Lower lobe of right lung (tissue), 2 donors: ENCODE measurements around the gene MAMDC2. TPM values are rescaled to one million over a fixed set of nuclear protein-coding genes. Genes with fewer than 3 reads are reported as not detected.

Experiments used
- ATAC-seq, 2 donors: fragments of 200-7000 bp; cut with Tn5 transposase; one replicate each; pipeline ENCODE4 v1.9.1; 2020 to 2022; ENCODE audit warnings: mild to moderate bottlenecking in 2 of 2, moderate library complexity in 2 of 2
- DNase-seq: peaks from one replicate; pipeline ENCODE4 v3.0.0-alpha.2; 2020
- H3K27ac ChIP-seq: fragments of 200-600 bp; one replicate; pipeline ENCODE4 v1.8.0; 2022
- H3K27me3 ChIP-seq: fragments of 200-600 bp; one replicate; pipeline ENCODE4 v1.8.0; 2022; ENCODE audit warnings: low read depth
- H3K36me3 ChIP-seq: fragments of 200-600 bp; one replicate; pipeline ENCODE4 v1.8.0; 2022; ENCODE audit warnings: mild to moderate bottlenecking
- H3K4me1 ChIP-seq: fragments of 200-600 bp; one replicate; pipeline ENCODE4 v1.8.0; 2022
- H3K4me3 ChIP-seq: fragments of 200-600 bp; one replicate; pipeline ENCODE4 v1.8.0; 2022; ENCODE audit warnings: mild to moderate bottlenecking
- H3K9me3 ChIP-seq: fragments of 200-600 bp; one replicate; pipeline ENCODE4 v1.8.0; 2022
- intact Hi-C: fragments of 100-400 bp; cut with DNase I; formaldehyde crosslinking; loops from one replicate; pipeline ENCODE4 v1.11.0; 2022
- long read RNA-seq: library from polyadenylated mRNA; unstranded; transcript quantifications from one replicate; pipeline ENCODE4 v2.0.0, GENCODE V29; 2021
- total RNA-seq: library from RNA; stranded (reverse); fragmentation: NEBNext Ultra II Directional; extraction: Animal tissue kit (Norgen Biotek cat#: 25700); gene quantifications from one replicate; pipeline ENCODE4 v1.2.1, GENCODE V29; 2021
- TF ChIP-seq, protein P1 (sequence below): fragments of 200-600 bp; IDR thresholded peaks from one replicate; pipeline ENCODE4 v1.8.0; 2022; ENCODE audit warnings: antibody characterized with exemption, mild to moderate bottlenecking
- donor health status: DM: no; HTN: yes; CAD: no; lungs with severe emphysema.

MAMDC2 gene, protein sequence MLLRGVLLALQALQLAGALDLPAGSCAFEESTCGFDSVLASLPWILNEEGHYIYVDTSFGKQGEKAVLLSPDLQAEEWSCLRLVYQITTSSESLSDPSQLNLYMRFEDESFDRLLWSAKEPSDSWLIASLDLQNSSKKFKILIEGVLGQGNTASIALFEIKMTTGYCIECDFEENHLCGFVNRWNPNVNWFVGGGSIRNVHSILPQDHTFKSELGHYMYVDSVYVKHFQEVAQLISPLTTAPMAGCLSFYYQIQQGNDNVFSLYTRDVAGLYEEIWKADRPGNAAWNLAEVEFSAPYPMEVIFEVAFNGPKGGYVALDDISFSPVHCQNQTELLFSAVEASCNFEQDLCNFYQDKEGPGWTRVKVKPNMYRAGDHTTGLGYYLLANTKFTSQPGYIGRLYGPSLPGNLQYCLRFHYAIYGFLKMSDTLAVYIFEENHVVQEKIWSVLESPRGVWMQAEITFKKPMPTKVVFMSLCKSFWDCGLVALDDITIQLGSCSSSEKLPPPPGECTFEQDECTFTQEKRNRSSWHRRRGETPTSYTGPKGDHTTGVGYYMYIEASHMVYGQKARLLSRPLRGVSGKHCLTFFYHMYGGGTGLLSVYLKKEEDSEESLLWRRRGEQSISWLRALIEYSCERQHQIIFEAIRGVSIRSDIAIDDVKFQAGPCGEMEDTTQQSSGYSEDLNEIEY
- 35.1 TPM for total RNA-seq
- long read RNA-seq, transcript MAMDC2-201 (14 exons, 3,616 nt): major isoform, 60 of 83 reads
- long read RNA-seq, partial matches to known transcripts: 10 of 83 reads
- long read RNA-seq, other reads (novel, unspliced or antisense): 13 of 83 reads

DNA sequence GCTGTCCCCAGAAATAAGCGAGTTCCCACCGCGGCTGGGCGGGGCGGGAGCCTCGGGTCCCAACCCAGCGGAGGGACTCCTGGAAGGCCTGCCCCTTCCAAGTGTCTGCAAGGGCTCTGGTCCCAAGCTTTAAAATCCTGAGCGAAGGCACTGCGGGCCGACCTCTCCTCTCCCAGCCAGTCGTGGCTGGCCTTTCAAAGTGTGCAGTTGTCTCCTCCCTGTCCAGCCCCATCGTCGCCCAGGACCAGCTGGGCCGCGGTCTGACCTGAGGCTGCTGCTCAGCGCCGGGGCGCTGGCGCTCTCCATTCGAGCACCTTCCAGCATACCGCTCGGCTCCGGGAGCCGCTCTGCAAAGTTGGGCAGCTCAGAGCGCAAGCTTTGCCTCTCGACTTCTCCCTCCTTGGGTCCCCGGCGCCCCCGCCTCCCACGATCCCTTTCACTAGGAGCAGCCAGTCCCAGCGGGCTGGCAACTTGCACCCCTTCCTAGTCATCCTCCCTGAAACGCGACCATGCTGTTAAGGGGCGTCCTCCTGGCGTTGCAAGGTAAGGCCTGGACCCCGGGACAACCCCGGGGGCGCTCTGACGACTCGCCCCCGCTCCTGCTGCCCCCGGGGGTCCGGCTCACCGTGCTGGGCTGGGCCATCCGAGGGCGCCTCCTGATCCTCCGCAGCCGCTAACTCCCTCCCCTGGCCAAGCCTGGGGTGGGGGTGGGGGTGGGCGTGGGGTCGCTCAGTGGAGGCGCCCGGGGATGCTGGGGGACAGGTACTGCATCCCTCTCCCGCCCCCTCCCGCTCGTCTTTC lies at the start of gene MAMDC2:
Gene MAMDC2, plus strand, starts transcription at position 160 of the 801 bp plus-strand sequence. Its CDS starts 350 bp downstream, at position 510.
- intact Hi-C loops: no loop called here
- peak; percentile 53 for DNase-seq

DNA sequence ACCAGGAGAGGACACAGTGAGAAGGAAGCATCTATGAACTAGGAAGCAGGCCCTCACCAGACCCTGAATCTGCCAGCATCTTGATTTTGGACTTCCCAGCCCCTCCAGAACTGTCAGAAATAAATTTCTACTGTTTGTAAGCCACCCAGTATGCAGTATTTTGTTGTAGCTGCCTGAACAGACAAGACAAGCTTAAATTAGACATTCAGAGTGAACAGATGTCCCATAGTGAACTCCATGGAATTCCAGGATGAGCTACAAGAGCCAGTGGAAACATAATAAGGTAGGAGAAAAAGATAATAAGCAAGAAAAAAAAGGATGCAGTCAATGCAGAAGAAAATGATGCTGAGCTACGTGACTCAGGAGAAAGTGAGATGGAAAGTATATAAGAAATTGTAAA lies 47.8 kb upstream of the MAMDC2 start:
- H3K27me3 ChIP-seq: no peaks in the 10 kb centered on the region
- no peak for ATAC-seq
- H3K9me3 ChIP-seq: no peaks in the 10 kb centered on the region
- intact Hi-C loops: no loop called here
- DNase-seq: no peak
- no peaks in the 10 kb centered on the region for H3K4me1 ChIP-seq
- H3K4me3 ChIP-seq: no peak overlapping the region
- H3K27ac ChIP-seq: no peak overlapping the region
- no peaks in the 10 kb centered on the region for H3K36me3 ChIP-seq
- TF ChIP-seq, protein P1, sequence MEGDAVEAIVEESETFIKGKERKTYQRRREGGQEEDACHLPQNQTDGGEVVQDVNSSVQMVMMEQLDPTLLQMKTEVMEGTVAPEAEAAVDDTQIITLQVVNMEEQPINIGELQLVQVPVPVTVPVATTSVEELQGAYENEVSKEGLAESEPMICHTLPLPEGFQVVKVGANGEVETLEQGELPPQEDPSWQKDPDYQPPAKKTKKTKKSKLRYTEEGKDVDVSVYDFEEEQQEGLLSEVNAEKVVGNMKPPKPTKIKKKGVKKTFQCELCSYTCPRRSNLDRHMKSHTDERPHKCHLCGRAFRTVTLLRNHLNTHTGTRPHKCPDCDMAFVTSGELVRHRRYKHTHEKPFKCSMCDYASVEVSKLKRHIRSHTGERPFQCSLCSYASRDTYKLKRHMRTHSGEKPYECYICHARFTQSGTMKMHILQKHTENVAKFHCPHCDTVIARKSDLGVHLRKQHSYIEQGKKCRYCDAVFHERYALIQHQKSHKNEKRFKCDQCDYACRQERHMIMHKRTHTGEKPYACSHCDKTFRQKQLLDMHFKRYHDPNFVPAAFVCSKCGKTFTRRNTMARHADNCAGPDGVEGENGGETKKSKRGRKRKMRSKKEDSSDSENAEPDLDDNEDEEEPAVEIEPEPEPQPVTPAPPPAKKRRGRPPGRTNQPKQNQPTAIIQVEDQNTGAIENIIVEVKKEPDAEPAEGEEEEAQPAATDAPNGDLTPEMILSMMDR: no peak

More for the DNA sequence above, at the start of gene MAMDC2:
- Histone ChIP-seq H3K36me3 (no peaks in the 10 kb centered on the region), H3K4me1 (peaks cover 26% of the 10 kb centered on the region), H3K27me3 (peaks cover 3% of the 10 kb centered on the region), H3K9me3 (no peaks in the 10 kb centered on the region), H3K4me3 (peak within 1 kb of the TSS; percentile 59), H3K27ac (peak within 1 kb of the TSS; percentile 61)
- peak; percentile 83 for ATAC-seq
- TF ChIP-seq, protein P1: no peak

DNA sequence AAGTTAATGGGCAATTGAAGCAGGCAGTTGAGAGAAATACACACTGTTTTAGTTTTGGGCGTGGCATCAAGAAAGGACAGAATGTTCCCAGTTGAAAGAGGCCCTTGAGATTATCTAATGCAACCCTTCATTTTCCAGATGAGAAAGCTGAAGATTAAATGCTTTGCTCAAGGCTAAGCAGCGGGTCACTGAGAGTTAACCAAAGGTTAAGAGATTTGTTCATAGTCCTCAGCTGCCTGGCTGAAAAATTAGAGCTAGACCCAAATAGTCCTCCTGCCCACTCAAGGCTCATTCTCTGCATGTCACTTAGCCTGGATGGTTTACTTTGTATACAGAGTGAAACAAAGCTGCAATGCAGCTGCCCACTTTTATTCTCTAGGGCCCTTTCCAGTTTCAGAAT lies 46.7 kb upstream of the MAMDC2 start:
- H3K27ac ChIP-seq: no peak overlapping the region

DNA sequence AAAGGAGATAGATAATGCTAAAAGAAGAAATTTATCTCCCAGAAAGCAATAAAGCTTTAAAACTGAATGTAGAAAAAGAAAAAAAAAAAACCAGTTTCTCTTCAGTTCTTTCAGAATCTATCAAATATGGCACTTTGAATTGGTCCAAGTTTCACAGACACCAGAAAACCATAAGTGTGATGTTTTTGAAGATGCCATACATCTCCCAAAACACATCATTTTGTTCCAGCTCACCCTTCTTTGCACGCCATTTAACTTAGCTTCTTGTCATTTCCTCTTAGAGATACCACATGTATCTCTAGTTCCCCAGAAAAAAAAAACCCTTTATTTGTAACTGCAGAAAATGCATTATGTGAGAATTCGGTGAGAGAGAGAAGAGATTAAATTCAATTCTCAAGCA lies 46.1 kb upstream of the MAMDC2 start:
- no peaks in the 10 kb centered on the region for H3K9me3 ChIP-seq
- TF ChIP-seq, protein P1: no peak
- no peak overlapping the region for H3K4me3 ChIP-seq
- ATAC-seq (no peak), DNase-seq (no peak)
- intact Hi-C loops: no loop called here
- no peaks in the 10 kb centered on the region for H3K27me3 ChIP-seq
- H3K27ac ChIP-seq: no peak overlapping the region
- H3K4me1 ChIP-seq: no peaks in the 10 kb centered on the region
- H3K36me3 ChIP-seq: no peaks in the 10 kb centered on the region

More for the DNA sequence above, 46.7 kb upstream of the MAMDC2 start:
- intact Hi-C loops: no loop called here
- TF ChIP-seq, protein P1: no peak
- Histone ChIP-seq H3K27me3 (no peaks in the 10 kb centered on the region), H3K4me1 (no peaks in the 10 kb centered on the region), H3K9me3 (no peaks in the 10 kb centered on the region), H3K36me3 (no peaks in the 10 kb centered on the region), H3K4me3 (no peak overlapping the region)
- DNase-seq (no peak), ATAC-seq (peak; percentile 93 to 96)

DNA sequence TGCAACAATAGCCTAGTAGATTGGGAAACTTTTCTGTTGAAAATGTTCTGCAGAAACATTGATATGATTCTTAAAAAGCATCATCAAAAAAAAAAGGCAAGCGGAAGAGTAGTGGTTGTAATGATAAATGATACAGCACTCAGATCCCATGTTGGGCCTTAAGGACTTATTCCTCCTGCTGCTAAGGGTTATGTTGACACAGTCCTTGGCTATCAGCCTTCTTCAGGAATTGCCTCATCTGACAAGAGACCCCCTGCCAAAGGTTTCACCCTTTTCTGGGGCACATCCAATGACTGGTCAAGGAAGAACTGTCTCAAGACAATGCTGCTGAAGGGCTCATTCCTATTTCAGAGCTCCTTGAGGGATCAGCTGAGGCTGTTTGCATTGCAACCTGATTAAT lies 44.3 kb upstream of the MAMDC2 start:
- H3K27ac ChIP-seq: no peak overlapping the region
- DNase-seq (no peak), ATAC-seq (peak in 1 of 2 donors; percentile 53)
- TF ChIP-seq, protein P1: no peak
- H3K27me3 ChIP-seq: no peaks in the 10 kb centered on the region
- H3K4me1 ChIP-seq: no peaks in the 10 kb centered on the region
- intact Hi-C loops: no loop called here
- H3K36me3 ChIP-seq: no peaks in the 10 kb centered on the region
- H3K9me3 ChIP-seq: no peaks in the 10 kb centered on the region
- no peak overlapping the region for H3K4me3 ChIP-seq
